OCI-LY1 (cell line): ENCODE results near the gene RAI1.
A peak's percentile ranks its signal among the peaks of the same experiment; 100 is the strongest.

Source experiments
- H2AFZ ChIP-seq: fragments of 200-600 bp; sonication (generic), shearing (Covaris generic); 2 replicates; pipeline ENCODE4 v1.6.0; 2014; ENCODE audit warnings: antibody characterized with exemption, mild to moderate bottlenecking, low read length
- H3F3A ChIP-seq: fragments of 200-600 bp; sonication (generic), shearing (Covaris generic); 2 replicates; pipeline ENCODE4 v1.6.0; 2014; ENCODE audit warnings: mild to moderate bottlenecking, antibody characterized with exemption, low read length, moderate library complexity; ENCODE audit not compliant: insufficient read depth
- H3K27ac ChIP-seq: fragments of 200-600 bp; sonication (generic); 2 replicates; pipeline ENCODE4 v1.5.1; 2014; ENCODE audit warnings: low read length, mixed run types, mild to moderate bottlenecking, low read depth; ENCODE audit not compliant: poor library complexity, severe bottlenecking
- H3K27me3 ChIP-seq: fragments of 200-600 bp; sonication (generic); 2 replicates; pipeline ENCODE4 v1.6.0; 2014; ENCODE audit warnings: antibody characterized with exemption, mild to moderate bottlenecking, low read length, moderate library complexity; ENCODE audit not compliant: insufficient read depth
- H3K36me3 ChIP-seq: fragments of 200-600 bp; sonication (generic); 2 replicates; pipeline ENCODE4 v1.6.1; 2014; ENCODE audit warnings: mild to moderate bottlenecking, antibody characterized with exemption, low read length, moderate library complexity, mixed read lengths; ENCODE audit not compliant: insufficient read depth
- H3K4me1 ChIP-seq: fragments of 200-600 bp; sonication (generic); 2 replicates; pipeline ENCODE4 v1.5.1; 2014; ENCODE audit warnings: mild to moderate bottlenecking, low read length, moderate library complexity; ENCODE audit not compliant: insufficient read depth, severe bottlenecking
- H3K4me2 ChIP-seq: fragments of 200-600 bp; sonication (generic), shearing (Covaris generic); 2 replicates; pipeline ENCODE4 v1.6.1; 2014; ENCODE audit warnings: low read length
- H3K4me3 ChIP-seq: fragments of 200-600 bp; sonication (generic); 2 replicates; pipeline ENCODE4 v1.5.1; 2014; ENCODE audit warnings: low read length, low read depth, mild to moderate bottlenecking, mixed read lengths; ENCODE audit not compliant: poor library complexity, severe bottlenecking
- H3K79me2 ChIP-seq: fragments of 200-600 bp; shearing (Covaris generic); 2 replicates; pipeline ENCODE4 v1.6.1; 2016; ENCODE audit warnings: mixed run types, low read length, mixed read lengths; ENCODE audit not compliant: insufficient read depth
- H3K9ac ChIP-seq: fragments of 200-600 bp; sonication (generic), shearing (Covaris generic); 2 replicates; pipeline ENCODE4 v1.6.1; 2014; ENCODE audit warnings: mild to moderate bottlenecking, low read length, mixed read lengths
- H3K9me2 ChIP-seq: fragments of 200-600 bp; sonication (generic), shearing (Covaris generic); 2 replicates; pipeline ENCODE4 v1.6.1; 2014; ENCODE audit warnings: low read depth, mild to moderate bottlenecking, low read length, mixed read lengths
- H3K9me3 ChIP-seq: fragments of 200-600 bp; shearing (Covaris generic); 2 replicates; pipeline ENCODE4 v1.6.1; 2014; ENCODE audit warnings: low read length, mixed read lengths
- H4K20me1 ChIP-seq: fragments of 200-600 bp; sonication (generic), shearing (Covaris generic); 2 replicates; pipeline ENCODE4 v1.6.0; 2016; ENCODE audit warnings: mild to moderate bottlenecking, low read length; ENCODE audit not compliant: insufficient read depth
- CTCF ChIP-seq: fragments of 200-600 bp; sonication (generic), shearing (Covaris generic); IDR thresholded peaks from 2 replicates; pipeline ENCODE4 v1.5.1; 2017; ENCODE audit warnings: mild to moderate bottlenecking, antibody characterized with exemption, low read length, moderate library complexity, mixed read lengths
- EZH2 ChIP-seq: fragments of 200-600 bp; sonication (generic), shearing (Covaris generic); IDR thresholded peaks from 2 replicates; pipeline ENCODE4 v1.8.0; 2017; ENCODE audit warnings: borderline replicate concordance, mixed run types, mild to moderate bottlenecking, antibody characterized with exemption, low read length, moderate library complexity, mixed read lengths

Gene RAI1

GRCh38 chr17:17738901-17739300 is 57.6 kb downstream of the RAI1 start:
- no peaks in the 10 kb centered on the region for H4K20me1 ChIP-seq
- peak overlapping the region; percentile 35; the same call in 1 of the 2 replicates for H3K4me2 ChIP-seq

GRCh38 chr17:17739388-17740066 is 58.3 kb downstream of the RAI1 start:
- Histone ChIP-seq H3K36me3 (no peaks in the 10 kb centered on the region), H2AFZ (no peak overlapping the region), H3K9me3 (no peaks in the 10 kb centered on the region), H3K4me2 (no peak overlapping the region), H3F3A (no peaks in the 10 kb centered on the region), H3K4me1 (peaks cover 18% of the 10 kb centered on the region), H4K20me1 (no peaks in the 10 kb centered on the region), H3K9ac (no peak overlapping the region; the same call in 1 of the 2 replicates), H3K27me3 (0 out of 2 replicates have a peak, but pooled peaks cover 9% of the 10 kb centered on the region), H3K4me3 (no peak overlapping the region), H3K9me2 (no peaks in the 10 kb centered on the region), H3K27ac (no peak overlapping the region), H3K79me2 (no peaks in the 10 kb centered on the region)
- TF ChIP-seq CTCF (no peak), EZH2 (no peak)

More at GRCh38 chr17:17738901-17739300, 57.6 kb downstream of the RAI1 start:
- Histone ChIP-seq H3K9ac (peak overlapping the region; percentile 4; the same call in 1 of the 2 replicates), H3K4me1 (peaks cover 18% of the 10 kb centered on the region), H3K79me2 (no peaks in the 10 kb centered on the region), H2AFZ (no peak overlapping the region), H3K27me3 (0 out of 2 replicates have a peak, but pooled peaks cover 9% of the 10 kb centered on the region), H3F3A (no peaks in the 10 kb centered on the region), H3K4me3 (no peak overlapping the region), H3K9me2 (no peaks in the 10 kb centered on the region), H3K9me3 (no peaks in the 10 kb centered on the region), H3K27ac (peak overlapping the region; percentile 65), H3K36me3 (no peaks in the 10 kb centered on the region)
- TF ChIP-seq CTCF, result no peak
- TF ChIP-seq EZH2, result no peak

GRCh38 chr17:17740615-17741348 is 59.5 kb downstream of the RAI1 start:
- Histone ChIP-seq H3K4me3 (no peak overlapping the region), H3K27me3 (peaks cover 13% of the 10 kb centered on the region), H3K9me2 (no peaks in the 10 kb centered on the region), H3K79me2 (no peaks in the 10 kb centered on the region), H3F3A (no peaks in the 10 kb centered on the region), H3K27ac (no peak overlapping the region), H3K4me2 (no peak overlapping the region), H3K9me3 (no peaks in the 10 kb centered on the region), H3K9ac (no peak overlapping the region), H3K36me3 (no peaks in the 10 kb centered on the region), H4K20me1 (no peaks in the 10 kb centered on the region), H2AFZ (no peak overlapping the region), H3K4me1 (peaks cover 18% of the 10 kb centered on the region)
- TF ChIP-seq EZH2 (no peak), CTCF (no peak)
